ENCODE results near the gene LKAAEAR1.

Gene LKAAEAR1

DNA sequence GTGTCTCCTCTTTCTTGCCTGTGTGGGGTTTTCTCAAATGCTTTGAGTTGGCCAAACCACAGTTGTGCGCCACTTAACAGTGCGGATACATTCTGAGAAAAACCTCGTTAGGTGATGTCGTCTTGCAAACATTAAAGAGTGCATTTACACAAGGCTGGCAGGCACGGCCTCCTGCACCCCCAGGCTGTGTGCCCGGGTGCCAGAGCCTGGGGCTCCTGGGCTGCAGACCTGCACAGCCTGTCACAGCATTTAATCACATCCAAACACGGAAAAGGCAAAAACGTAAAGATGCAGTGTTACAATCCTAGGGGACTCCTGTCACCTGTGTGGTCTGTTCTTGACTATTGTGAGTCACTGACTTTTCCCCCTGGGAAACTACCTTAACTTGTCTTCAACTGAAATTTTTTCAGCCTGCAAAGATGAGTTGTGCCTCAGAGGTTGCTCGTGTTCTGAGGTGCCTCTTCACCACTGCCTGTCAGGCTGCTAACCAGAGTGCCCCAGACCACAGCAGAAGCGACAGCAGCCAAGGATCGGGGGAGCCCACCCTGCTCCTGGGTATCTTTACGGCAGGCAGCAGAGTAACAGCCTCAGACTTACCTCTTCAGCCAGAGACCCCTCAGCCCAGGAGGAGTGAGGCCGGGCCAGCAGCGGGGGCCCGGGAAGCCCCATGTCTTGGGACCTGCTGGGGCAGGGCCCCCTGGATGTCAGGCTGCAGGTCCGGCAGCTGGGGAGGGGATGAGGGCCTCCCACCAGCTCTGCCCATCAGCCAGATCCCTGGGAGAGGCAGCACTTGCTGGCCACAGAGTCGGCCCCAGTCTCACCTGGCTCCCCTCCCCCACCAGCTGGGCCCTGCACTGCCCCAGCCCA is 48.9 kb downstream of the LKAAEAR1 start:
- DNase-seq = no peak

DNA sequence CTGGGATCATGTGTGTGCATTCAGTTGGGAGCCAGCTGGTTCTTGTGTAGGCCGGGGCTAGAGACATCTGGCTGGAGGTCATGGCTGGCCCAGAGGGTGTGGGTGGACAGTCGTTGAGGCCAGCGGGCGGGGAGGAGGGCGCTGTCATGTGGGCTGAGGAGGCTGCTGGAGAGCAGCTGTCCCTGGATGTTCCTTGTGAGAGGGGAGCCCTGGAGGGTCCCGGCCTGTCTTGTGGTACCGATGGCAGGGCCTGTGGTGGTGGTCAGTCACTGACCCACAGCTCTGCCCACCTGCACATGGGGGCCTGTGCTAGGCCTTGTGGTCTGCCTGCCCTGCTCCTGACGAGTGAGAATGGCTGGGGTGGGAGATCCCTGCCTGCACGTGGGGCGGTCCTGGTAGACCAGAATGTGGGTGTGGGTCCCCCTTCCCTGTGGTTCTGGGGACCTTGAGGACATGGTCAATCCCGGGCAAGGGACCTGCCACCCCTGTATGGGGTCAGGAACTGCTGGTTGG is 50.2 kb downstream of the LKAAEAR1 start:
- no peak for DNase-seq

All from SIG-M5 (cell line).